OCI-LY1 (cell line): Measurements from ENCODE around the gene OR2A12.

Experiments
- H2AFZ ChIP-seq: fragments of 200-600 bp; sonication (generic), shearing (Covaris generic); 2 replicates; pipeline ENCODE4 v1.6.0; 2014; ENCODE audit warnings: antibody characterized with exemption, mild to moderate bottlenecking, low read length
- H3F3A ChIP-seq: fragments of 200-600 bp; sonication (generic), shearing (Covaris generic); 2 replicates; pipeline ENCODE4 v1.6.0; 2014; ENCODE audit warnings: mild to moderate bottlenecking, antibody characterized with exemption, low read length, moderate library complexity; ENCODE audit not compliant: insufficient read depth
- H3K27ac ChIP-seq: fragments of 200-600 bp; sonication (generic); 2 replicates; pipeline ENCODE4 v1.5.1; 2014; ENCODE audit warnings: low read length, mixed run types, mild to moderate bottlenecking, low read depth; ENCODE audit not compliant: poor library complexity, severe bottlenecking
- H3K27me3 ChIP-seq: fragments of 200-600 bp; sonication (generic); 2 replicates; pipeline ENCODE4 v1.6.0; 2014; ENCODE audit warnings: antibody characterized with exemption, mild to moderate bottlenecking, low read length, moderate library complexity; ENCODE audit not compliant: insufficient read depth
- H3K36me3 ChIP-seq: fragments of 200-600 bp; sonication (generic); 2 replicates; pipeline ENCODE4 v1.6.1; 2014; ENCODE audit warnings: mild to moderate bottlenecking, antibody characterized with exemption, low read length, moderate library complexity, mixed read lengths; ENCODE audit not compliant: insufficient read depth
- H3K4me1 ChIP-seq: fragments of 200-600 bp; sonication (generic); 2 replicates; pipeline ENCODE4 v1.5.1; 2014; ENCODE audit warnings: mild to moderate bottlenecking, low read length, moderate library complexity; ENCODE audit not compliant: insufficient read depth, severe bottlenecking
- H3K4me2 ChIP-seq: fragments of 200-600 bp; sonication (generic), shearing (Covaris generic); 2 replicates; pipeline ENCODE4 v1.6.1; 2014; ENCODE audit warnings: low read length
- H3K4me3 ChIP-seq: fragments of 200-600 bp; sonication (generic); 2 replicates; pipeline ENCODE4 v1.5.1; 2014; ENCODE audit warnings: low read length, low read depth, mild to moderate bottlenecking, mixed read lengths; ENCODE audit not compliant: poor library complexity, severe bottlenecking
- H3K79me2 ChIP-seq: fragments of 200-600 bp; shearing (Covaris generic); 2 replicates; pipeline ENCODE4 v1.6.1; 2016; ENCODE audit warnings: mixed run types, low read length, mixed read lengths; ENCODE audit not compliant: insufficient read depth
- H3K9ac ChIP-seq: fragments of 200-600 bp; sonication (generic), shearing (Covaris generic); 2 replicates; pipeline ENCODE4 v1.6.1; 2014; ENCODE audit warnings: mild to moderate bottlenecking, low read length, mixed read lengths
- H3K9me2 ChIP-seq: fragments of 200-600 bp; sonication (generic), shearing (Covaris generic); 2 replicates; pipeline ENCODE4 v1.6.1; 2014; ENCODE audit warnings: low read depth, mild to moderate bottlenecking, low read length, mixed read lengths
- H3K9me3 ChIP-seq: fragments of 200-600 bp; shearing (Covaris generic); 2 replicates; pipeline ENCODE4 v1.6.1; 2014; ENCODE audit warnings: low read length, mixed read lengths
- H4K20me1 ChIP-seq: fragments of 200-600 bp; sonication (generic), shearing (Covaris generic); 2 replicates; pipeline ENCODE4 v1.6.0; 2016; ENCODE audit warnings: mild to moderate bottlenecking, low read length; ENCODE audit not compliant: insufficient read depth
- EZH2 ChIP-seq: fragments of 200-600 bp; sonication (generic), shearing (Covaris generic); IDR thresholded peaks from 2 replicates; pipeline ENCODE4 v1.8.0; 2017; ENCODE audit warnings: borderline replicate concordance, mixed run types, mild to moderate bottlenecking, antibody characterized with exemption, low read length, moderate library complexity, mixed read lengths
- TF ChIP-seq, protein P1 (sequence below): fragments of 200-600 bp; sonication (generic), shearing (Covaris generic); IDR thresholded peaks from 2 replicates; pipeline ENCODE4 v1.5.1; 2017; ENCODE audit warnings: mild to moderate bottlenecking, antibody characterized with exemption, low read length, moderate library complexity, mixed read lengths

Gene OR2A12

DNA sequence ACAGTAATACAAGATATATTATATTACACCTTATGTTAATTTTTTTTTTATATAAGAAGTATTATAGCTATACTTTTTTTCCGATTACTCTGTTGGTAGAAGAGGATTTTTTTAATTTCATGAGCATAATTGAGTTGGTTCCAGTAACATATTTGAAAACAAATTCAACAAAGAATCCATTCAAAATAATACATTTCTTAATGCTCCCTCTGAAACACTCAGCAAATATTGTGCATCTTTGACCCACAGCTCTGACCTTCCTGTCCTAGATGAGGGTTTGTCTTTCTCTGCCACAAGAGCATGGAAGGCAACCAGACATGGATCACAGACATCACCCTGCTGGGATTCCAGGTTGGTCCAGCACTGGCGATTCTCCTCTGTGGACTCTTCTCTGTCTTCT lies 23.2 kb downstream of the OR2A12 start, which contains the start of gene OR2A2:
Gene OR2A2, plus strand, starts transcription at position 301 of the 400 bp plus-strand sequence. Its CDS starts 0 bp downstream, at position 301.
- Histone ChIP-seq H3K4me3 (no peak within 1 kb of the TSS), H3K4me1 (no peaks in the 10 kb centered on the region), H3F3A (no peaks in the 10 kb centered on the region), H3K9me2 (no peaks in the 10 kb centered on the region), H2AFZ (no peak within 1 kb of the TSS), H3K27me3 (no peaks in the 10 kb centered on the region), H3K9me3 (no peaks in the 10 kb centered on the region), H3K9ac (no peak within 1 kb of the TSS), H3K36me3 (no peaks in the 10 kb centered on the region), H3K4me2 (no peak within 1 kb of the TSS), H3K79me2 (no peaks in the 10 kb centered on the region), H4K20me1 (no peaks in the 10 kb centered on the region), H3K27ac (no peak within 1 kb of the TSS)
- TF ChIP-seq, protein P1, sequence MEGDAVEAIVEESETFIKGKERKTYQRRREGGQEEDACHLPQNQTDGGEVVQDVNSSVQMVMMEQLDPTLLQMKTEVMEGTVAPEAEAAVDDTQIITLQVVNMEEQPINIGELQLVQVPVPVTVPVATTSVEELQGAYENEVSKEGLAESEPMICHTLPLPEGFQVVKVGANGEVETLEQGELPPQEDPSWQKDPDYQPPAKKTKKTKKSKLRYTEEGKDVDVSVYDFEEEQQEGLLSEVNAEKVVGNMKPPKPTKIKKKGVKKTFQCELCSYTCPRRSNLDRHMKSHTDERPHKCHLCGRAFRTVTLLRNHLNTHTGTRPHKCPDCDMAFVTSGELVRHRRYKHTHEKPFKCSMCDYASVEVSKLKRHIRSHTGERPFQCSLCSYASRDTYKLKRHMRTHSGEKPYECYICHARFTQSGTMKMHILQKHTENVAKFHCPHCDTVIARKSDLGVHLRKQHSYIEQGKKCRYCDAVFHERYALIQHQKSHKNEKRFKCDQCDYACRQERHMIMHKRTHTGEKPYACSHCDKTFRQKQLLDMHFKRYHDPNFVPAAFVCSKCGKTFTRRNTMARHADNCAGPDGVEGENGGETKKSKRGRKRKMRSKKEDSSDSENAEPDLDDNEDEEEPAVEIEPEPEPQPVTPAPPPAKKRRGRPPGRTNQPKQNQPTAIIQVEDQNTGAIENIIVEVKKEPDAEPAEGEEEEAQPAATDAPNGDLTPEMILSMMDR, result no peak
- no peak for TF ChIP-seq EZH2

DNA sequence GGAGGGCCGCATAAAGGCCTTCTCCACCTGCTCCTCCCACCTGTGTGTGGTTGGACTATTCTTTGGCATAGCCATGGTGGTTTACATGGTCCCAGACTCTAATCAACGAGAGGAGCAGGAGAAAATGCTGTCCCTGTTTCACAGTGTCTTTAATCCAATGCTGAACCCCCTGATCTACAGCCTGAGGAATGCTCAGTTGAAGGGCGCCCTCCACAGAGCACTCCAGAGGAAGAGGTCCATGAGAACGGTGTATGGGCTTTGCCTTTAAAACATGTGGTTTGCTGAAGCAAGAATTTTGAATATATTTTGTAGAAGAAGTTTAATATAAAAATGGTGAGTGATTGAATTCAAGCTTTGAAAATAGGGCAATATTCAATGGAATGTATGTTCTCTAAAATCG lies 24.2 kb downstream of the OR2A12 start:
- no peak for TF ChIP-seq EZH2
- TF ChIP-seq, protein P1, result no peak
- Histone ChIP-seq H3K27me3 (no peaks in the 10 kb centered on the region), H3K4me3 (no peak overlapping the region), H2AFZ (no peak overlapping the region), H3K4me2 (no peak overlapping the region), H4K20me1 (no peaks in the 10 kb centered on the region), H3K4me1 (no peaks in the 10 kb centered on the region), H3K9me2 (no peaks in the 10 kb centered on the region; the same call in 1 of the 2 replicates), H3K79me2 (no peaks in the 10 kb centered on the region), H3K9ac (no peak overlapping the region), H3K9me3 (no peaks in the 10 kb centered on the region), H3K27ac (no peak overlapping the region), H3F3A (no peaks in the 10 kb centered on the region), H3K36me3 (no peaks in the 10 kb centered on the region)

DNA sequence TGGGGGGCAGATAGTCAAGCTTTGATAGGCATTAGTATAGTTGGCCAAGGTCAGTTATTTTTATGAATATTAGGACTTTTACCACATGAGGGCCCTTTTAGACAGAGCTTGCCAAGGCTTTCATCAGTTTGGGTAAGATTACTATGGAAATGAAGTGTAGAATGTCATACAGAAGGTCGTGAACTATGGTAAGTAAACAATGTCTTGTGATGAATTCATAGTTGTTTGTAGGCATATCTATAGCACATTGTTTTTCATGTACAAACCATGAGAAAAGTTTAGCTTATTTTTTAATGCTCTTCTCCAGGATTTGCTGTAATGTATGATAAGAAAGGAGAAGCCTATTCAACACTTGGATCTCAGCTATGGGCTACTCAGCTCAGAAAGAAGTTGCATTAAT lies 27.6 kb downstream of the OR2A12 start:
- no peak overlapping the region for H2AFZ ChIP-seq
- H3K36me3 ChIP-seq, result no peaks in the 10 kb centered on the region
- H3K79me2 ChIP-seq, result no peaks in the 10 kb centered on the region
- no peaks in the 10 kb centered on the region for H3K4me1 ChIP-seq
- no peaks in the 10 kb centered on the region for H4K20me1 ChIP-seq
- no peaks in the 10 kb centered on the region for H3K9me3 ChIP-seq
- no peaks in the 10 kb centered on the region for H3K27me3 ChIP-seq
- H3K9ac ChIP-seq, result no peak overlapping the region
- H3K4me3 ChIP-seq, result no peak overlapping the region
- H3F3A ChIP-seq, result 0 out of 2 replicates have a peak, but pooled peaks cover 3% of the 10 kb centered on the region
- H3K4me2 ChIP-seq, result no peak overlapping the region
- no peaks in the 10 kb centered on the region; the same call in 1 of the 2 replicates for H3K9me2 ChIP-seq
- TF ChIP-seq EZH2, result no peak
- TF ChIP-seq, protein P1, result no peak
- H3K27ac ChIP-seq, result no peak overlapping the region
